HT1080 (cell line): ENCODE data around the gene TLCD3B. TPM values are rescaled to one million over a fixed set of nuclear protein-coding genes. Genes with fewer than 3 reads are reported as not detected.

ENCODE experiments used
- DNase-seq: peaks from one replicate; pipeline ENCODE4 v3.0.0-alpha.2; 2015; ENCODE audit warnings: low read depth
- total RNA-seq: library from RNA; depleted of rRNA; stranded (reverse); fragments of >200 nt; shearing (Covaris generic); gene quantifications from 2 replicates; pipeline ENCODE4 v1.2.3, GENCODE V29; 2014

TLCD3B gene
- total RNA-seq, 1 experiment from 2014 or later: 0.11 TPM

GRCh38 chr16:29991571-29991904 is 39.5 kb downstream of the TLCD3B start:
- no peak for DNase-seq

- no peak for DNase-seq
These were observed 40.0 kb downstream of the TLCD3B start for GRCh38 chr16:29990883-29991570.

- DNase-seq: no peak
These were observed 41.0 kb downstream of the TLCD3B start for GRCh38 chr16:29990034-29990433.

DNA sequence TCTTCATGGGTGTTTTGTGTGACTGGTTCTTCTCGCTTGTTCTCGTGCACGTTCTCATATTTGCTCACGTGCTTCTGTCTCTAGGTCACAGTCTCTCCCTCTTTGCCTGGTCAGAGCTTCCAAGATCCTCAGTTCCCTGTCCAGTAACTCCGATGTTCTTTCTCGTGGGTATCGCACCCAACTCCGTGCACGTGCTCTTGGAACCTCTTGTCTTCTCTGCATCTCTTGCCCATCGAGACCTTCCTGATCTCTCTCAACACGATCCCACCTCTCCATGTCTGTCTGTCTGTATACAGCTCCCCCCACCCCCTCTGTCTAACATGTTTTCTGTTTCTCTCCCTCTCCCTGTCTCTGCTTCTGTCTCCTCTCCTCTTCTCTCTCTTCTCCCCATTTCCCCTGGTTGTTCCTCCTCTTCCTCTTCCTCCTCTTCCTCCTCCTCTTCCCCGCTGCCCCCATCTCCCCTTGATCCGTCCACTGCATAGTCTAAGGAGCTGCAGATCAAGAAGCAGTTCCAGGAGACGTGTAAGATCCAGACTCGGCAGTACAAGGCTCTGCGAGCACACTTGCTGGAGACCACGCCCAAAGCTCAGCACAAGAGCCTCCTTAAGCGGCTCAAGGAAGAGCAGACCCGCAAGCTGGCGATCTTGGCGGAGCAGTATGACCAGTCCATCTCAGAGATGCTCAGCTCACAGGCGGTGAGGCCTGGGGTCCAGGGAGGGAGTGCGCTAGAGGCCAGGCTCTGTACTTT is 41.8 kb downstream of the TLCD3B start:
- DNase-seq: no peak

DNA sequence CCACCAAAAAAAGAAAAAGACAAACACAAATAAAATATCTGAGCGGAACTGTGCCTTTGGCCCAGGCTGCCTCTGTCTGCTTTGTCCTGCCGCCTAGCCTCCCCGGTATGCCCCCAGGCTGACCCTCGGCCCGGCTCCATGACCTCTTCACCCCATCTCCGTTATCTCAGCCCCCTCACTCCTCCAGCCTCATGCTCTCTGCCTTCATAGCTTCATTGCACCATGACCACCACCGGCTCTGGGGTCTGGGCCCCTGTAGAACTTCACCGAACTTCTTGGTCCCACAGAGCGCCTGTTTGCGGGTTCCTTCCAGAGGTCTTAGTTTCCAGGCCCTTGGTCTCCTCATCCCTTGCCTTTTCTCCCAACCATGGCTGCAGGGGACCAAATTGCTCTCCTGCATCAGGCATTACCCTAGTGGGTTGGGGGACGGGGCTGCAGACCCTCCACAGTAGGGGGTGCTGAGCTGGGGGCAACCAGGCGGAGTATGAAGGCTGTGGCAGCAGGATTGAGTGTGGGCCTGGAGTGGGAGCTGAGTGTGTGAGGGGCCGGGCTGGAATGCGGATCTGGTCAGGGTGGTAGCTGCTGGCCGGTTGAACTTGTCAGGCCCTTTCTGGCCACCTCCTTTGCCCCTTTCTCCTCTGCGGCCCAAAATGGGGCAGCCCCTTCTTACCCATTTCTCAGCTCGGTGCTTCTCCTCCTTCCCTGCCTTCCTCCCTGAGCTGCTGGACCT is 42.6 kb downstream of the TLCD3B start:
- no peak for DNase-seq

- DNase-seq: no peak
These were observed 43.5 kb downstream of the TLCD3B start for GRCh38 chr16:29987371-29988085.

GRCh38 chr16:29986931-29987330 is 44.1 kb downstream of the TLCD3B start:
- DNase-seq: no peak

DNA sequence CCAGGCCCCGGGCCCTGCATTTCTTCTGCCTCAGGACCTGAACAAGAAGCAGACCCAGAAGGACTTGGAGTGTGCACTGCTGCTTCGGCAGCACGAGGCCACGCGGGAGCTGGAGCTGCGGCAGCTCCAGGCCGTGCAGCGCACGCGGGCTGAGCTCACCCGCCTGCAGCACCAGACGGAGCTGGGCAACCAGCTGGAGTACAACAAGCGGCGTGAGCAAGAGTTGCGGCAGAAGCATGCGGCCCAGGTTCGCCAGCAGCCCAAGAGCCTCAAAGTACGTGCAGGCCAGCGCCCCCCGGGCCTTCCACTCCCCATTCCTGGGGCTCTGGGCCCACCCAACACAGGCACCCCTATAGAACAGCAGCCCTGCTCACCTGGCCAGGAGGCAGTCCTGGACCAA is 44.8 kb downstream of the TLCD3B start:
- no peak for DNase-seq

GRCh38 chr16:29985271-29985811 is 45.7 kb downstream of the TLCD3B start:
- no peak for DNase-seq

DNA sequence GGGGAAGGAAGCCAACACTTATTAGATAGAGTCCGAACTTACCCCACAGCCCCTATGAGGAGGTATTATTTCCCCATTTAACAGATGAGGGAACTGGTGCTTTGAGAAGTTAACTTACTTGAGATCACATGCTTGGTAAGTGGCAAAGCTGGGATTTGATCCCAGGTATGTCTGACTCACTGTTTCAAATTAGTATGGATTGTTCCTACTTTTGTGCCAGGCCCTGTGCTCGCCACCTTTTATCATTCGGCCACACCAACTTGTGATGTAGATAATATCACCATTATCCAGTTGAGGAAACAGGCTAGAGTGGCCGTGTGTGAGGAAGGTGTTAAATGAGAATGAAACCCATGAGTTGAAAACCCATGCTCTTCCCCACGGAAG is 46.3 kb downstream of the TLCD3B start:
- no peak for DNase-seq

- no peak for DNase-seq
These were observed 46.8 kb downstream of the TLCD3B start for GRCh38 chr16:29984137-29984763.

DNA sequence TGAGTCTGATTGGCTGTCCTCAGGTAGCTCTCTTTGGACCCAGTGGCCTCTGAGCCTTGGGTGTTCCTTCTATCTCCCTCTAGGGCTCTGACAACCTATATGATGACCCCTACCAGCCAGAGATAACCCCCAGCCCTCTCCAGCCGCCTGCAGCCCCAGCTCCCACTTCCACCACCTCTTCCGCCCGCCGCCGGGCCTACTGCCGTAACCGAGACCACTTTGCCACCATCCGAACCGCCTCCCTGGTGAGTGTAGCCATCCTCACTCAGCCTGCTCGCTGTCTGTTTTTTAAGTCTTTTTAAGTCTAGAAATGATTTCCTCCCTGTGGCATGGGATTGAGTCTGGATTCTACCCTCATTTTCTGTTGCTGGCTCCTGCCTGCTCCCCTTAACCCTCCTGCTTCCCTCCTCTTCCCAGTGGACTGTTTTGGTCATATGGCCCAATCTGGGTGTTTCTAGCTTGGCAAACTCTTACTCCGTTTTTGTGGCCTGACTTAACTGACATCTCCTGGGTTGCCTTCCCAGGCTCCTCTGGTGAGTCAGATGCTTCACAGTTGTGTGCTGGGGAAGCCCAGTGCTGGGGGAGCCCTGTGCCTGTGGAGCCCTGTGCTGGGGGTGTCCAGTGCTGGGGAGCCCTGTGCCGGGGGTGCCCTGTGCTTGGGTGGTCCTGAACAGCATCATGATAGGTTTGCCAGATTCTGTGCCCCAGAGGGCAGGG is 47.5 kb downstream of the TLCD3B start:
- DNase-seq: no peak

DNA sequence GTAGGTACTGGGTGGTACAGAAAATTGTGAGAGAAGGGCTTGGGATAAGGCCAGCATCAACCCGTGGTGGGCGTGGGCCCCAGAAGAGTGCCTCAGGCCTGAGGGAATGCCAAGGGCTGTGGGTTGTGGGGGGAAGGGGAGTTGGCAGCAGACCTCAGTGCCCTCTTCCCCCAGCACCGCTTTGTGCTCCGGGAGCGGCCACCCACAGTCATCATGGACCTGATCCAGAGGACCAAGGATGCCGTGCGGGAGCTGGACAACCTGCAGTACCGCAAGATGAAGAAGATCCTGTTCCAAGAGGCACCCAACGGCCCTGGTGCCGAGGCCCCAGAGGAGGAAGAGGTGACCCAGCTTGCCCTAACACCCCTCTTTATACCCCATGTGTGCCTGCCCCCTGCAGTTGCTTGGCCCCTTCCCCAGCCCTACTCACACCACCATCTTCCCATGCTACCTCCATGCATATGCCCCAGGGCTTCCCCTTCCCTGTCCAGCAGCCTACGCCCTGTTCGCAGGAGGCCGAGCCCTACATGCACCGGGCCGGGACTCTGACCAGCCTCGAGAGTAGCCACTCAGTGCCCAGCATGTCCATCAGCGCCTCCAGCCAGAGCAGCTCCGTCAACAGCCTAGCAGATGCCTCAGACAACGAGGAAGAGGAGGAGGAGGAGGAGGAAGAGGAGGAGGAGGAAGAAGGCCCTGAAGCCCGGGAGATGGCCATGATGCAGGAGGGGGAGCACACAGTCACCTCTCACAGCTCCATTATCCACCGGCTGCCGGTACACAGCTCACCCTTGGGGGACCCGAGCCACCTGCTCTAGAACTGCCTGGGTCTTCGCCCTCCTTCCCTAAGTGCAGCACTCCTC is 48.3 kb downstream of the TLCD3B start:
- DNase-seq: no peak

DNA sequence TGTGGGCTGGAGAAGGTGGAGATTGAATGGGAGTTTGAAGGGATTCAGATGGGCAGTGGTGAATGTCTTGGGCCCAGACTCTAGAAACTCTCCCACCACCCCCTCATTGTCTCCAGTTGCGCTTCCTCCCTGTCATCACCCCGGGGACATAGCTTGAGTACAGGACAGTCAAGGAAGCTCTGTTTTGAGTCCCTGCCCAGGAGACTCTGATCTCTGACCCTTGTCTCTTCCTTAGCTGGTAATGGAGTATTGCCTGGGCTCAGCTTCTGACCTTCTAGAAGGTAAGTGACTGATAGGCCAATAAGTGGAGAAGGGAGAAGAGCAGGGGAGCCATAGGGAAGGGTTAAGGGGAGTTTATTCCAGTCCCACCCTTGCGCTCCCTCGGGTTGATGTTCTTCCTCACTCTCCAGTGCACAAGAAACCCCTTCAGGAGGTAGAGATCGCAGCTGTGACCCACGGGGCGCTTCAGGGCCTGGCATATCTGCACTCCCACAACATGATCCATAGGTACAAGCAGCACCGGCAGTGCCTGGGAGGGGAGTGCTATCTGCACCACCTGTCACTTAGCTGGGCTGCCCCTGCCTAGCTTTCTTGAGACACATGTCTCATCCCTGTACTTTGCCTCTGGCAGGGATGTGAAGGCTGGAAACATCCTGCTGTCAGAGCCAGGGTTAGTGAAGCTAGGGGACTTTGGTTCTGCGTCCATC is 52.4 kb downstream of the TLCD3B start:
- DNase-seq: no peak

DNA sequence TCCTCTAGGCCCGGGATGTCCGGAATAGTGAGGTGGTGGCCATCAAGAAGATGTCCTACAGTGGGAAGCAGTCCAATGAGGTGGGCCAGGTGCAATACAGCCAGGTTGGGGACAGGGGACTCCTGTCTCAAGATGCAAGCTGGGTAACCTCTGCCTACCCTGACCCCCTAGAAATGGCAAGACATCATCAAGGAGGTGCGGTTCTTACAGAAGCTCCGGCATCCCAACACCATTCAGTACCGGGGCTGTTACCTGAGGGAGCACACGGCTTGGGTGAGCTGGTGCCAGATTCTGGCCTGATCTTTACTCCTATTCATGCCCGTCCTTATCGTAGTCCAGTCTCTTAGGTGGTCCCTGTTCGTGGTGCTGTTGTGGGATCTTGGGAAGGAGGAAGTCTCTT is 53.0 kb downstream of the TLCD3B start:
- DNase-seq: no peak

GRCh38 chr16:29977063-29977825 is 53.8 kb downstream of the TLCD3B start:
- no peak for DNase-seq

DNA sequence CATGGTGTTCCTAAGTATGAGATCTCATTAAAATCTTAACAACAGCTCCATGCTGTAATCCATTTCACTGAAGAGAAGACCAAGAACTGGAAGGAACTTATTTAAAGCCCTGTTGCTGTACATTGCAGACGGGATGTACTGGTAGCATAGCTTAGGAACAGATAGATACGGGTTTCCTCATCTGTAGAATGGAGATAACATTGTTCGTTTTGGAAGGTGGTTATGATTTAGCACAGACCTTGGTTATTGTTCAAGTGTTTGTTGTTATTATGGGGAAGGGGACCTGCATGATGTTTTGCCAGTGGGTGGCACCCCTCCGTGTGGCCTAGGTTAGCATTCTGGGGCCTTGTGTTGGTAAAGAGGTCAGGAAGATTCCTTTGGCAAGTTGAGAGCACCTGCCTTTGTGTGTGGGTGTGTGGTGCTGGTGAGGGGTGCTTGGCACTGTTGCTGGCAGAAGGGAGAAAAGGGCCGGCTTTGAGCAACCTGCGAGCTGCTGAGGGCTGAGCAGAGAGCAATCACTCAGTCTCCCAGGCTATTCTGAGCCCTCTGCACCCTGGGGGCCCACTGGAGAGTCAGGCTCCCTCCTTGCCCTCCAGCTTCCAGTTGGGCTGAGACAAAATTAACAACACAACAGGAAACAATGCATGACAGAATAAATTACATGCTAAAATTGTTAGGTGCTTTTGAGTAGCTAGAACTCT is 55.1 kb downstream of the TLCD3B start:
- DNase-seq: no peak
